Epithelial cell of proximal tubule (primary cell): ENCODE results near the gene CDK13. TPM values are rescaled to one million over a fixed set of nuclear protein-coding genes. Genes with fewer than 3 reads are reported as not detected.
A peak's percentile ranks its signal among the peaks of the same experiment; 100 is the strongest.
"Not testable (repeated sequence)": the region's sequence is repeated elsewhere in the genome, so short reads cannot be mapped to it uniquely, and the experiment has no call there.

Source experiments
- DNase-seq: peaks from one replicate; pipeline ENCODE4 v3.0.0-alpha.2; 2011; ENCODE audit warnings: low read depth
- H3K4me3 ChIP-seq: 2 replicates; pipeline ENCODE4 v1.5.1; 2011; ENCODE audit warnings: low read depth, mild to moderate bottlenecking, low read length
- CTCF ChIP-seq: conservative IDR thresholded peaks from 2 replicates; pipeline ENCODE4 v1.5.1; 2012; ENCODE audit warnings: low read depth, mild to moderate bottlenecking, low read length
- total RNA-seq: library from RNA; depleted of rRNA; stranded (reverse); fragments of >200 nt; gene quantifications from 2 replicates; pipeline ENCODE4 v1.2.3, GENCODE V29; 2015

The CDK13 gene
- 36.0 and 41.1 TPM in 2 replicates for total RNA-seq

- TF ChIP-seq CTCF: no peak
- DNase-seq: no peak
Measured at GRCh38 chr7:39949971-39950472, at the start of gene CDK13. Gene CDK13 (plus strand): TSS chr7:39950256. CDS start chr7:39950642, 386 bp downstream.

GRCh38 chr7:39904077-39904486 lies 46.0 kb upstream of the CDK13 start:
- DNase-seq: no peak
- no peak for TF ChIP-seq CTCF
- H3K4me3 ChIP-seq: no peak overlapping the region

More at GRCh38 chr7:39949971-39950472, at the start of gene CDK13:
- peak within 1 kb of the TSS; percentile 89 for H3K4me3 ChIP-seq

GRCh38 chr7:39908141-39908540 lies 41.9 kb upstream of the CDK13 start:
- H3K4me3 ChIP-seq: no peak overlapping the region
- no peak for TF ChIP-seq CTCF
- DNase-seq: no peak

GRCh38 chr7:39908973-39909372 lies 41.1 kb upstream of the CDK13 start:
- DNase-seq: no peak
- no peak for TF ChIP-seq CTCF

GRCh38 chr7:39909526-39909925 lies 40.5 kb upstream of the CDK13 start:
- H3K4me3 ChIP-seq: no peak overlapping the region
- no peak for DNase-seq
- no peak for TF ChIP-seq CTCF

More at GRCh38 chr7:39908973-39909372, 41.1 kb upstream of the CDK13 start:
- H3K4me3 ChIP-seq: no peak overlapping the region

- no peak for DNase-seq
- TF ChIP-seq CTCF: no peak
Measured at GRCh38 chr7:39910108-39910869, 39.8 kb upstream of the CDK13 start.

GRCh38 chr7:39911167-39911566 lies 38.9 kb upstream of the CDK13 start:
- TF ChIP-seq CTCF: no peak
- no peak for DNase-seq

More at GRCh38 chr7:39910108-39910869, 39.8 kb upstream of the CDK13 start:
- no peak overlapping the region for H3K4me3 ChIP-seq

GRCh38 chr7:39915847-39916246 lies 34.2 kb upstream of the CDK13 start:
- H3K4me3 ChIP-seq, DNase-seq: not testable (repeated sequence)

More at GRCh38 chr7:39911167-39911566, 38.9 kb upstream of the CDK13 start:
- no peak overlapping the region for H3K4me3 ChIP-seq
